Skeletal muscle tissue (tissue), 4 donors: ENCODE measurements around the gene TUBA8. TPM values are rescaled to one million over a fixed set of nuclear protein-coding genes. Genes with fewer than 3 reads are reported as not detected.
"Not testable (repeated sequence)": the region's sequence is repeated elsewhere in the genome, so short reads cannot be mapped to it uniquely, and the experiment has no call there.

Source experiments
- H3K27ac ChIP-seq: one replicate; pipeline ENCODE4 v1.7.0; 2013; ENCODE audit warnings: mild to moderate bottlenecking, low read depth, low read length, inconsistent platforms
- H3K27me3 ChIP-seq, 3 donors: one replicate each; pipeline ENCODE4 v1.7.0; 2013; ENCODE audit warnings: low read length in 3 of 3; ENCODE audit not compliant: control insufficient read depth in 3 of 3, insufficient read depth in 3 of 3
- H3K36me3 ChIP-seq, 3 donors: one replicate each; pipeline ENCODE4 v1.7.0; 2013; ENCODE audit warnings: low read length in 3 of 3; ENCODE audit not compliant: control insufficient read depth in 3 of 3, insufficient read depth in 3 of 3
- H3K4me1 ChIP-seq, 3 donors: one replicate each; pipeline ENCODE4 v1.7.0; 2013; ENCODE audit warnings: low read length in 3 of 3, mild to moderate bottlenecking in 3 of 3; ENCODE audit not compliant: control insufficient read depth in 3 of 3, insufficient read depth in 3 of 3
- H3K4me3 ChIP-seq, 3 donors: one replicate each; pipeline ENCODE4 v1.7.0; 2013; ENCODE audit warnings: low read length in 3 of 3
- H3K9ac ChIP-seq, 3 donors: one replicate each; pipeline ENCODE4 v1.7.0; 2013; ENCODE audit warnings: low read length in 3 of 3, mild to moderate bottlenecking in 3 of 3, moderate library complexity in 2 of 3, low read depth in 1 of 3
- H3K9me3 ChIP-seq, 3 donors: one replicate each; pipeline ENCODE4 v1.7.0; 2013; ENCODE audit warnings: low read length in 3 of 3; ENCODE audit not compliant: control insufficient read depth in 3 of 3
- total RNA-seq: library from RNA; depleted of rRNA; stranded (reverse); fragments of >200 nt; gene quantifications from one replicate; pipeline ENCODE4 v1.2.3, GENCODE V29; 2014
- donor health status: Osteomylitis.

The TUBA8 gene
- total RNA-seq, 1 donor from 2014 or later = 21.9 TPM

- Histone ChIP-seq H3K4me1 (peaks cover 5 to 10% (median 8%) of the 10 kb centered on the region in 3 donors), H3K27ac (peak overlapping the region; percentile 3), H3K9ac (no peak overlapping the region)
Observed at GRCh38 chr22:18157714-18158028, 47.1 kb downstream of the TUBA8 start.

GRCh38 chr22:18160641-18161040 is 50.0 kb downstream of the TUBA8 start:
- not testable (repeated sequence) for H3K9me3 ChIP-seq, H3K4me3 ChIP-seq, H3K9ac ChIP-seq, H3K27me3 ChIP-seq, H3K4me1 ChIP-seq, H3K36me3 ChIP-seq, H3K27ac ChIP-seq

More at GRCh38 chr22:18157714-18158028, 47.1 kb downstream of the TUBA8 start:
- H3K4me3 ChIP-seq = no peak overlapping the region
- H3K36me3 ChIP-seq = no peaks in the 10 kb centered on the region
- H3K27me3 ChIP-seq = no peaks in the 10 kb centered on the region
- no peaks in the 10 kb centered on the region for H3K9me3 ChIP-seq

DNA sequence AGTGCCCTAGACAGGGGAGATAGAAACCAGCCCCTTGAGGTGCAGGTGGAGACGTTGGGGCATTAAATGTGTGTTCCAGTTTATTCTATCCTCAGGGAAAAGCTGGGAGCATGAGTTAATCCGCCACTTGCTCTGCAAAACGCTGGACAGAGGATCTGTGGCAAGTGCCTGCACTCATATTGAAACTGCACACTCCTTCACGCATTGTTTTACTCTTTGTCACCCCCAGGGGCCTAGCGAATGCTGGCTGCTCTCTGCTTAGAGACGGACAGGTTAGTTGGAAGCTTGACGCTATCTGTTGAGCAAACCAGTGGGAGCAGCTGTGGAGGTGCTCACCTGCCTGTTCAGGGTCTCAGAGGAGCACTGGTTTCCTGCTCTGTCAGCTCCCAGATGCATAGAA is 53.2 kb downstream of the TUBA8 start:
- not testable (repeated sequence) for H3K4me1 ChIP-seq, H3K27ac ChIP-seq, H3K36me3 ChIP-seq, H3K9me3 ChIP-seq, H3K9ac ChIP-seq, H3K4me3 ChIP-seq, H3K27me3 ChIP-seq

DNA sequence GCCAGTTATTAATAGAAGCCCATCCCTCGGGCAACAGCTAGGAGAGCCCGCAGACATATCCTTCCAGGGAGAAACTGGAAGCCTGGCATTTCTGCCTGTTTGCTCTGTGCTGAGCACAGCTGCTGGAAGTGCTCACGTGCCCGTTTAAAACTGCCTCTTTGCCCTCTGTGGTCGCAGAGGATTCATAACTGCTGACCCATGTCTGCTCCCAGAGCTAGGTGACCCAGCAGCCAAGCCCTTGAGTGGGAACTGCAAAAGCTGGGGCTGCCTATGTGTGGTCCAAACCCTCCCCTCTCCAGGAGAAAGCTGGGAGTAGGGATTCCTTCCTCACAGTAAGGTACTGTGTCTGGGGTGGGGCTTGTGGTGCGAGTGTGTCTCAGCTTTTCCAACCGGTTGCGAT is 54.0 kb downstream of the TUBA8 start:
- H3K27me3 ChIP-seq = not testable (repeated sequence)

DNA sequence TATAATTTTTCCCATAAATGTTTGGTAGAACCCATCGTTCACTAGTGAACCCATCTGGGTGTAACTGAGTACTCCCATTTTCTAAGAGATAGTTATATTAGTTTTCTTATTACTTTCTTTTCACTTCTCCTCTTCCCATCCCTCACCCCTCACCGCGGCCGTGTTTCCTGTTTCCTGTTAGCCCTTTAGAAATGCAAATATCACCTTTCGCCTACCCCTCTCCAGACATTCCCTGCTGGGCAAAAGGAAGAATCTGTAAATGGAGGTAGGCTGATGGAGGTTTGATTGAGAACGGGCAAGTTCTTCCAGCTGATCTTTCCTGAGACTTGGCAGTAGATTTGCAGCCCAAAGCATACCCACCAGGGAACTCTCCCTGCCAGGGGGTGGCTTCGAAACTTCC is 54.7 kb downstream of the TUBA8 start:
- not testable (repeated sequence) for H3K9ac ChIP-seq, H3K27me3 ChIP-seq, H3K9me3 ChIP-seq, H3K36me3 ChIP-seq, H3K4me3 ChIP-seq, H3K4me1 ChIP-seq, H3K27ac ChIP-seq

More for the DNA sequence above, 54.0 kb downstream of the TUBA8 start:
- not testable (repeated sequence) for H3K27ac ChIP-seq, H3K9ac ChIP-seq, H3K4me3 ChIP-seq, H3K36me3 ChIP-seq, H3K4me1 ChIP-seq, H3K9me3 ChIP-seq

DNA sequence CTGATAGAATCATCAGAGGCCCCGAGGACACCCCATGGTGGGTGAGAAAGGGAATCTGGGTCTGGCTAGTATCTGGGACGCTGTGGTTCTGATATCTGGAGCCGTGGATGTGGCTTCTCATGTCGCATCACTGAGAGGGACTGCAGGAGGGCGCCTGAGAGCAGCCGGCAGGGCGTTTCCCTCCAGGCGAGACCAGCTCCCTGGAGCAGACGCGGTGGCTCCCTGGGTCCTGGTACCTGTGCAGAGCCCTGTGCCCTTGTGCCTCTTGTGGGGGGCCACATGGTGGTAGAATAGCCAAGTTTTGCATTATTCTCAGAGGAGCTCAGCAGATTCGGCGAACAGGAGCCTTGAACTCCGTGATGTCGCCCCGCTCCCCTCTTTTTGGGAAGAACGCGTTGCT is 59.7 kb downstream of the TUBA8 start:
- H3K4me3 ChIP-seq, H3K27ac ChIP-seq, H3K9ac ChIP-seq, H3K27me3 ChIP-seq, H3K9me3 ChIP-seq, H3K36me3 ChIP-seq, H3K4me1 ChIP-seq: not testable (repeated sequence)

DNA sequence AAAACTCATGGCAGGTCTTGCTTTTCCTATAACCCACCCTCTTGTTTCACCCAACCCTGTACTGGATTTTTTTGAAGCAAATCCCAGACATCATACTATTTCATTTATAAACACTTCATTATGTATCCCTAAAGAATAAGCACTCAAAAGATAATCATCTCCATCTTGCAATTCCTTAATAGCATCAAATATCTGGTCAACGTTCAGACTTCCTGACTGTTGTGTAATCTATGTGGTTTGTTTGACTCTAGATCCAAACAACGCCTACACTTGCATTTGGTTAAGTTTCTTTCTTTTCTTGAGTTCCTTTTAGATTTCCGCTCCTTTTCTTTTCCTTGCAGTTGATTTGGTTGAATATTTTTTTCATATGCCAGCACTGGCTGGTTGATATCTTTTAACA is 61.6 kb downstream of the TUBA8 start:
- H3K36me3 ChIP-seq, H3K27me3 ChIP-seq, H3K4me3 ChIP-seq, H3K27ac ChIP-seq, H3K9ac ChIP-seq, H3K4me1 ChIP-seq, H3K9me3 ChIP-seq: not testable (repeated sequence)

GRCh38 chr22:18172776-18173175 is 62.2 kb downstream of the TUBA8 start:
- H3K36me3 ChIP-seq, H3K4me1 ChIP-seq, H3K9me3 ChIP-seq, H3K27me3 ChIP-seq, H3K27ac ChIP-seq, H3K9ac ChIP-seq, H3K4me3 ChIP-seq: not testable (repeated sequence)

DNA sequence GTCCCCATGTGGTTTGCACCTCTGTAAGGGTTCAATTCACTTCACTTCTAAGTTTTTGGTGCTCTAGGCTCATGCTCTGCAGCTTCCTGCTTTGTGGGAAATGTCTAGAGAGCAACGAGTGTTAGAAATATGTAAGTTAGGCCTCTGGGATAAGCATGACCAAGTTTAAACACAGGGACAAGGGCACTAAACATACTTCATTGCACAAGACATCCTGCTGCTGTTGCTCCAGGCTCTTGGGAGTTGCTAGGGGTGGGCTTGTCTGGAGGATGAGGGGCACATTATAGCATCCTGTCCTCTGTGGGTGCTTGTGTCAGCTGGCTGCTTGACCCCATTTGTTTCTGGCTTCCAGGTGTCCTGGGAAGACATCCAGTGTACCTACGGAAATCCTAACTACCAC is 62.8 kb downstream of the TUBA8 start:
- not testable (repeated sequence) for H3K4me1 ChIP-seq, H3K9ac ChIP-seq, H3K27ac ChIP-seq, H3K27me3 ChIP-seq, H3K36me3 ChIP-seq, H3K4me3 ChIP-seq, H3K9me3 ChIP-seq
